Stomach (tissue), 4 donors: Measurements from ENCODE around the gene GIPC3.

Experiments used
- CTCF ChIP-seq, 7 experiments: fragments of 450-650 bp in 4 of 7; fragments of 200-600 bp in 3 of 7; sonication (generic) in 3 of 7; IDR thresholded peaks; one replicate each; pipeline ENCODE4 v1.5.1; 2016 to 2019; ENCODE audit warnings: antibody characterized with exemption in 7 of 7, control low read depth in 2 of 7, mild to moderate bottlenecking in 1 of 7
- EP300 ChIP-seq: sonication (generic); formaldehyde crosslinking; IDR thresholded peaks from one replicate; pipeline ENCODE4 v1.6.1; 2017; ENCODE audit warnings: antibody characterized with exemption
- POLR2A ChIP-seq, 4 donors: fragments of 450-650 bp; IDR thresholded peaks; one replicate each; pipeline ENCODE4 v1.6.1; 2016; ENCODE audit warnings: antibody characterized with exemption in 4 of 4, control low read depth in 2 of 4, mild to moderate bottlenecking in 1 of 4, moderate library complexity in 1 of 4
- POLR2AphosphoS5 ChIP-seq, 3 donors: sonication (generic); formaldehyde crosslinking; IDR thresholded peaks; one replicate each; pipeline ENCODE4 v1.6.1; 2016; ENCODE audit warnings: antibody characterized with exemption in 3 of 3

GRCh38 chr19:3572855-3573161 lies 12.5 kb upstream of the GIPC3 start, which contains the start of gene HMG20B:
- TF ChIP-seq CTCF (IDR thresholded peaks at IDR 0.05) (no peak), POLR2A (IDR thresholded peaks at IDR 0.05) (no peak), EP300 (no peak), POLR2AphosphoS5 (IDR thresholded peaks at IDR 0.05) (no peak)
